EL (cell line): ENCODE measurements around the gene RABL2B.
A peak's percentile ranks its signal among the peaks of the same experiment; 100 is the strongest.

Experiments used
- DNase-seq: peaks from one replicate; pipeline ENCODE4 v3.0.0-alpha.2; 2016

The RABL2B gene

GRCh38 chr22:50737728-50738648 is 45.4 kb downstream of the RABL2B start, which contains the start of gene ACR:
Gene ACR, plus strand, starts transcription at chr22:50738204. Its CDS starts 32 bp downstream, at chr22:50738236.
- DNase-seq = no peak

DNA sequence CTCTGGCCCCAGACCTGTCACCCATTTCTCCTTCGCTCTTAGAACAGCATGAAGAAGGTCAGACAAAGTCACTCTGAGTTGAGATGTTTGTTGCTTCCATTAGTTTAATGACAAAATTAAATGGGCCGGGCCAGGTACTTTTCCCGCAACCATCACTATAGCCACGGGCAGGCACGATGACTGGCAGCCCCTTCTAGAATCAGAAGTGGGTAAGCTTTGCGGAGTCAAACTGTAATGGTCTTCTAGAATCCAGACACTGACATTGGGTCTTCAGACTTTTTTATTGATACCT is 47.8 kb downstream of the RABL2B start:
- DNase-seq = no peak

- DNase-seq = no peak
These were observed 48.3 kb downstream of the RABL2B start for GRCh38 chr22:50734986-50735738.

GRCh38 chr22:50734343-50734771 is 49.1 kb downstream of the RABL2B start:
- no peak for DNase-seq

DNA sequence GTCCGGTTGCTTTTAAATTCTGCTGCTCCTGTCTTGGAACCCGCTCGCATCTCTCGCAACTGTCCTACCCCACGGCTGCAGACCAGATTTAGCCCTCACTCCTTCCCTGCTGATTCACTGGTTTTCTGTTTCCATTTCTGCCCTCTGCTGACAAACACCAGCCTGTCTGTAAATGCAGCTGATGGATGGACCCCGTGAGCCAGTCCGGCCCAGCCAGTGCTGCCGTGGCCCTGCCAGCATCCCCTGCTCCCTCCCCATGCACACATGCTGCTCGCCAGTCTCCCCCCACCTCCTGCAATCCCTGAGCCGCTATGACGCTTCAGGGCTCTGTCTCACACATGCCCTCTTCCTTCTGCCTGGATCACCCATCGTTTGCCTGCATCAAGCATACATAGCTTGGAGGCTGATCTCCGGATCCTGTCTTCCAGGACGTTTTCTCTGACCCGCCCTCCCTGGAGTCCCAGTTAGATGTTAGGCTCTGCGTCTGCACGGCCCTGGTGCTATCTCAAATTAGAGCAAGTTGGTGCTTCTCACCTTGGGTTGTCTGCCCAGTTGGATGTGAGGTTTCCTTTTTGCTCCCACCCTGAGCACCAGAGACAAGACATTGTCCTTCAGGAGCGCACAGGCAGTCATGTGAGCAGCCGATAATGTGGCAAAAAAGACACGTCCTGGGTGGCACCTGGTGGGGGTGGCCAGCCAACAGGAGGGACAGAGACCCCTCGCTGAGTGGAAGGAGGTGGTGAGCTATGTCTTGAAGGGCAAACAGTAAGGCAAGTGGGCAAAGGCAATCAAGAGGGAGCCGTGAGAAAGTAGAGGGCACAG is 49.7 kb downstream of the RABL2B start:
- DNase-seq = peak; percentile 34

- no peak for DNase-seq
These were observed 50.8 kb downstream of the RABL2B start for GRCh38 chr22:50732681-50733080.

GRCh38 chr22:50731811-50732624 is 51.4 kb downstream of the RABL2B start:
- peak; percentile 40 for DNase-seq

DNA sequence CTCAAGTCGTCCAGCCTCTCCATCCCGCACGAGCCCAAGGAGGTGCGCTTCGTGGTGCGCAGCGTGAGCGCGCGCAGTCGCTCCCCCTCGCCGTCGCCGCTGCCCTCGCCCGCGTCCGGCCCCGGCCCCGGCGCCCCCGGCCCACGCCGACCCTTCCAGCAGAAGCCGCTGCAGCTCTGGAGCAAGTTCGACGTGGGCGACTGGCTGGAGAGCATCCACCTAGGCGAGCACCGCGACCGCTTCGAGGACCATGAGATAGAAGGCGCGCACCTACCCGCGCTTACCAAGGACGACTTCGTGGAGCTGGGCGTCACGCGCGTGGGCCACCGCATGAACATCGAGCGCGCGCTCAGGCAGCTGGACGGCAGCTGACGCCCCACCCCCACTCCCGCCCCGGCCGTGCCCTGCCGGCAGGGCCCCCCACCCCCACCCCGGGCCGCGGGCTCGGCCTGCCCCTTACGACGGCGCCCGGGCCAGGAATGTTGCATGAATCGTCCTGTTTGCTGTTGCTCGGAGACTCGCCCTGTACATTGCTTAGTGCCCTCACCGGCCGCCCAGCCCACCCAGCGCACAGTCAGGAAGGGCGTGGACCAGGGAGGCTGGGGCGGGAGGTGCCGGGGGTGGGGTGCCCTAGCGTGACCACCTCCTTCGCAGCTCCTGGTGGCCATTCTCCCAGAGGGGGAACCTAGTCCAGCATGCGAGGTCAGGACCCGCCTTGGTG is 52.3 kb downstream of the RABL2B start:
- no peak for DNase-seq

GRCh38 chr22:50730013-50730891 is 53.2 kb downstream of the RABL2B start:
- DNase-seq = no peak

GRCh38 chr22:50729391-50730012 is 53.9 kb downstream of the RABL2B start:
- DNase-seq = no peak

DNA sequence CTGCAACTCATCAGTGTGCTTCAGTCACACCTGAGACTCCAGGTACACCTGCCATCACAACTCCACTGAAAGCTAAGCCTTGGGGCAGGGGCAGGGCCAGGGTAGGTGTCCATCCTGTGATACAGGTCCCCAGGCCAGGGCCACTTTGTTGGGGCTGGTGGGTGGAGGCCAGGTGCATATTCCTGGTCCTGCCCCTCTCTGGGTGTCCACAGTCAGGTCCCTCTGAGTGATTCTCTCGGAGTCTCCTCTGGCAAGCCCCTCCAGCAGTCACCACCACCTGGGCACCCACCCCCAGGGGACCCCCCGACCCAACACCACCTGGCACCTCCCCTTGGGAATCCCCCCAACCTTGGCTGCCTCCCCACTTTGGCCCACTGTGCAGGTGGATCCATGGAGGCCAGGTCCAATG is 54.9 kb downstream of the RABL2B start:
- no peak for DNase-seq

- no peak for DNase-seq
These were observed 55.5 kb downstream of the RABL2B start for GRCh38 chr22:50727678-50728522.

DNA sequence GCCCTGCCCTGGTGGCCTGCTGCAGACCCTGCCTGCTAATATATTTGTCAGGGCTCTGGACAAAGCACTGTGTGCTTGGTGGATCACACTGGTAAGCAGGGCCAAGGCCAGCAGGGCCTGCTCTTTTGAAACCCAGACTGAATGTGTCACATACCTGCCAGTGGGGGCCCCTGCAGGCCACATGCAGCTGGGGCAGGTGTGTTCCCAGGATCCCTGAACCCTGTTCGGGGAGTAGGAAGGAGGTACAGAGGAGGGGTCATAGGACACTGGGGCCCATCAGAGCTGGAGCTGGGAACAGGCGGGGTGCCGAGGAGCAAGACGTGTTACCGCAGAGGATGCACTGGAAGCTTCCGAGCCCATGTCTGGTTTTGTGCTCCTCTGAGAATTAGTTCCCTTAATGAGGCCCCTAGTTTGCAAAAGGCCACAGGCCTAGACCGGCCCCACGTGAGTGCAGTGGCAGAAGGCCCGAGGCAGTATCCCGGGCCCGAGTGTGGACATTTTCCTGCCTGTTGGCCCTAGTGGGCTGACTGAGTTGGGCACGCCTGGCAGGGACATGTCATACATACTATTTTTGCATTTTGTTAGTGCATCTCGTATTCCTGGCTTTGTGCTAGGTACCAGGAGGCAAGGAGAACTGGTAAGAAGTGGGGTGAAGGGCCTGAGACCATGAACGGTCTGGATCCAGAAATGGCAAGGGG is 56.6 kb downstream of the RABL2B start:
- DNase-seq = no peak

DNA sequence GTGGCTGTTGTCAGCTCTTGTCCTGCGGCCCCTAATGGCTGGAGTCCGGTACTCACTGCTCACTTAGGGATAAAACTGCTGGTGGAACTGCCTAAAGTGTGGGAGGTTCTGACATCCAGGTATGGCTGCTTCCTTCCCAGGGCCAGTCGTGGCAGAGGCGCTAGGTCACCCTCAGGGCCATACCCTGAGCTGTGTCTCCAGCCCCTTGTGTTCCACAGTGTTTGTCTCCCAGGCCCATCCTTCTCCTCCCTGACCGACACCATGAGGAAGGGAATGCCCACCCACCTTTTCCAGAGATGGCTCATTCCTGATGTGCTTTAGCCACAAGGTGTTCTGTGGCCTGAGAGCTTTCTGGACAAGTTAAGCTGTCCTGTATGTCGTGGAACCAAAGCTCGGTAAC is 57.8 kb downstream of the RABL2B start:
- no peak for DNase-seq

DNA sequence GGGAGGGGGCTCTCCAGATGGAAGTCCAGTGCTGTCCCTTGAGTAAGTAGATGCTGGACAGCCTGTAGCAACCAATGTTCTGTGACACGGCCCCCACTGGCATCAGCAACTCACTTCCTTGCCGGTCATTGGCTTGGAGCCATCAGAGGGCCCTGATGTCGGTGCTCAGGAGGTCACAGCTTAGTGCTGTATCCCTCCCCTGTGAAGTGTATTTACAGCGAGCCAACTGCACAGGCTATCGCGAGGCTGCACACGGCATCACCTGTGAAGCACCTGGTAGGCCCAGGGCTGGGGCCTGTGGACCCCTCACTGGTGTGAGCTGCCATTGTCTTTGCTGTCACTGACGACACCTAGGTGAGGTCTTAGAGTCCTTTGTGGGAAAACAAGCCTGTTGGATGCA is 58.8 kb downstream of the RABL2B start:
- DNase-seq = no peak

DNA sequence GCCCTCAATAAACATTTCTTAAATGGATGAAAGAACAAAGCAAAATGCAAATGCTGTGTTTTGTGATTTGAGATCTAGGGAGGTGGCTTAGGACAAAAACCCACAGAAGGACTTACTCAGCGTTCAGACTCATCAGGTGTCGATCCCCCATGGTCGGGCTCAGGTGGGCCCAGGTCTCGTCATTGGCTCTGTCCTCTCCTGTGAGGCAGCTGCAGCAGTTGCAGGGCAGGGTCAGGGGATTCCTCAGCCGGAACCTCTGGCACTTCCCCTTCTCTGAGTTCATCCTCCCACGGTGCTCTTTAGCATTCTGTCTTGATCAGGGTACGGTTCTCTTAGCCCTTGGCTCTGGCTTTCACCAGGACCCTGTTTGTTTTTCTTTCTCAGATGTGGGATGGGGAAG is 59.4 kb downstream of the RABL2B start:
- no peak for DNase-seq

DNA sequence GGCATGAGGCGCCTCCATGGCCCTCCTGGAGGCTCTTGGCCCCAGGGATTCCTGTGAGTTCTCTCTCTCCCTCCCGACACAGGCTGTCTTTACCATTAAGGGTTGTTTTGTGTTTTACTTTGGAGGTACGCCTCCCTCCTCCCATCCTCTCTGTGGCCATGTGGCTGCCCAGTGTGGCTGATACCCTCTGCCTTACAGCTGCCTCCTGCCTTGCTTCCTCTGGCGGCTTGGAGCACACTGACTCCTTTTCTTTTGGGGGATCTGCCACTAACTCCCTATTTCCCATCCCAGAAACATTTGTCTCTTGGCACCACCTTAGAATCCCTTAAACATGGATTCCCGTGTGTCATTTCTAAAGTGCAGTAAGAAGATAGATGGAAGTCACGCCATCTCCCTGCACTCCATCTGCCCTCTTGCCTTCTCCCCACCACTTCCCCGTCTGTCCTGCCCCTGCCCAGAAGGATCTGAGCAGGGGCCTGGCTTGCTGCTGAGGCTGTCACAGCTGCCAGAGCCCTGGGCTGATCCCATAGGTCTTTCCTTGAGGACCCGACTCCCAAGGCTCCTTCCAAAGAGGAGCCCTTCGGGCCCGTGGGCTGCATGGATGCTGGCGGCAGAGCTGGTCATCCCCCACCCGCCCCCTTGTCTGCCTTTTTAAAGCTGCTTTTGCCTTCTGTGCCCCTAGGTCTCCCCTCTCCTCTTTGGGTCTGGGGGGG is 60.6 kb downstream of the RABL2B start:
- DNase-seq = no peak
